Spleen (tissue), 7 donors: Measurements from ENCODE around the gene SPC24.

Experiments
- POLR2A ChIP-seq, 3 donors: fragments of 450-650 bp; IDR thresholded peaks; one replicate each; pipeline ENCODE4 v1.5.1; 2017; ENCODE audit warnings: antibody characterized with exemption in 3 of 3, mild to moderate bottlenecking in 1 of 3
- TF ChIP-seq, protein P1 (sequence below), 11 experiments: fragments of 200-600 bp in 7 of 11; fragments of 450-650 bp in 4 of 11; sonication (generic) in 4 of 11; IDR thresholded peaks in 8 of 11; conservative IDR thresholded peaks in 3 of 11; 1 replicate in 7 of 11; 2 replicates in 4 of 11; pipeline versions ENCODE4 v1.4.0 to v1.8.0; 2016 to 2021; ENCODE audit warnings: antibody characterized with exemption in 11 of 11, inconsistent platforms in 4 of 11, mild to moderate bottlenecking in 1 of 11
- donor health status: DM: no; HTN: no; CAD: no; lungs with moderate emphysema.
- donor health status: DM: no; HTN: no; CAD: no.
- donor health status: DM: no; HTN: no; CAD: no.

GRCh38 chr19:11172576-11172975, 17.0 kb upstream of the SPC24 start:
- TF ChIP-seq, protein P1, sequence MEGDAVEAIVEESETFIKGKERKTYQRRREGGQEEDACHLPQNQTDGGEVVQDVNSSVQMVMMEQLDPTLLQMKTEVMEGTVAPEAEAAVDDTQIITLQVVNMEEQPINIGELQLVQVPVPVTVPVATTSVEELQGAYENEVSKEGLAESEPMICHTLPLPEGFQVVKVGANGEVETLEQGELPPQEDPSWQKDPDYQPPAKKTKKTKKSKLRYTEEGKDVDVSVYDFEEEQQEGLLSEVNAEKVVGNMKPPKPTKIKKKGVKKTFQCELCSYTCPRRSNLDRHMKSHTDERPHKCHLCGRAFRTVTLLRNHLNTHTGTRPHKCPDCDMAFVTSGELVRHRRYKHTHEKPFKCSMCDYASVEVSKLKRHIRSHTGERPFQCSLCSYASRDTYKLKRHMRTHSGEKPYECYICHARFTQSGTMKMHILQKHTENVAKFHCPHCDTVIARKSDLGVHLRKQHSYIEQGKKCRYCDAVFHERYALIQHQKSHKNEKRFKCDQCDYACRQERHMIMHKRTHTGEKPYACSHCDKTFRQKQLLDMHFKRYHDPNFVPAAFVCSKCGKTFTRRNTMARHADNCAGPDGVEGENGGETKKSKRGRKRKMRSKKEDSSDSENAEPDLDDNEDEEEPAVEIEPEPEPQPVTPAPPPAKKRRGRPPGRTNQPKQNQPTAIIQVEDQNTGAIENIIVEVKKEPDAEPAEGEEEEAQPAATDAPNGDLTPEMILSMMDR (IDR thresholded peaks at IDR 0.05 in 8 of 11, conservative IDR thresholded peaks at IDR 0.05 in 3 of 11), result no peak
- no peak for TF ChIP-seq POLR2A (IDR thresholded peaks at IDR 0.05)
